Measurements from ENCODE around the gene TMEM120A.

The TMEM120A gene

DNA sequence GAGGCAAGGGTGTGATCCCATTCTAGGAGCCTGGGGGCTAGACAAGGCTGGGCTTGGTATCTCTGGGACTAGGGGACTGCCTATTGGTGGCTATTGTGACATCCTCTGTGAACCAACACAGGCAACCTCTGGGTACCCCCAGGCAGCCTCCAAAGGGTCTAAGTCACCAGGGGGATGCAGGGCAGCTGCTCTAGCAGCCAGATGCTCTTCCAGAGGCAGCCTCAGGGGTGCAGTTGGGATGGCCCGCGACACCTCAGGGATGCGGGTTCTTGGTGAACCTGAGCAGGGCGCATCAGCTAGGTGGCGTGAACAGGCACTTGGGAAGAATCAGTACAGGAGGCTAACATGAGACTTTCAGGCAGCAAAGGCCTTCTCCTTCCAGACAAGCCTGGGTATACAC lies 1.6 kb upstream of the TMEM120A start:
- DNase-seq (ENCODE audit: low read depth in 2 of 2) = no peak

- no peak for DNase-seq (ENCODE audit: low read depth in 2 of 2)
These were observed 667 bp upstream of the TMEM120A start for GRCh38 chr7:75995052-75995471.

- DNase-seq (ENCODE audit: low read depth in 2 of 2) = no peak
These were observed 557 bp downstream of the TMEM120A start for GRCh38 chr7:75993689-75994387.

DNA sequence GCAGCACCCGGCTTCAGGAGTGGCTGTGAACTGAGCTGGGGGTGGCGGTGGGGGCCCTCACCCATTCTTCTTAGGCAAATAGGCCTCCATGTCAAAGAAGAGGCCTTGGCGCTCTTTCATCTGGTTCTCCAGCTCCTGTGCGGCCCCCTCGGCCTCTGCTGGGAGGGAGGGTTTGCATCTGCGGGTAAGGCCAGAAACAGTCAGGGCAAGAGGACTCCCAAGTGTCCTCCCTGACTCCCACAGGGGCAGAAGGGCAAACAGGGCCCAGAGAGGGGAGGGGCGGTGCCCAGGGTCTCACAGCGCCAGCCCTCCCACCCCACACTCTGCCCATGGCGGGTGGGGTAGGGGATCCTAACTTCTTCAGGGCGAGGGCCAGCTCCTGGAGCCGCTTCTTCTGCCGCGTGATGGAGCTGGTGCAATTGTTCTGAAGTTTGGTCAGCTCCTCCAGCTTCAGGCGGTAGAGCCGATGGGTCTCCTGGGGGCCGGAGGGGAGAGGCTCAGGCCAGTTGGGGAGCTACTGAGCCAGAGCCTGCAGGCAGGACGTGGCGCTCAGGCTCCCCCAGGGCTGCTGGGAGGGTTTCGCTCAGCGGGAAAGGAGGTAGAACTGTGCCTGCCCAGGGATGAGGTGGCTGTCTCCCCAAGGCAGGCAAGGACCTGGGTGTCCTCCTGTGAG lies 2.2 kb downstream of the TMEM120A start:
- DNase-seq (ENCODE audit: low read depth in 2 of 2) = no peak

- no peak for DNase-seq (ENCODE audit: low read depth in 2 of 2)
These were observed 2.8 kb downstream of the TMEM120A start for GRCh38 chr7:75991531-75992082.

DNA sequence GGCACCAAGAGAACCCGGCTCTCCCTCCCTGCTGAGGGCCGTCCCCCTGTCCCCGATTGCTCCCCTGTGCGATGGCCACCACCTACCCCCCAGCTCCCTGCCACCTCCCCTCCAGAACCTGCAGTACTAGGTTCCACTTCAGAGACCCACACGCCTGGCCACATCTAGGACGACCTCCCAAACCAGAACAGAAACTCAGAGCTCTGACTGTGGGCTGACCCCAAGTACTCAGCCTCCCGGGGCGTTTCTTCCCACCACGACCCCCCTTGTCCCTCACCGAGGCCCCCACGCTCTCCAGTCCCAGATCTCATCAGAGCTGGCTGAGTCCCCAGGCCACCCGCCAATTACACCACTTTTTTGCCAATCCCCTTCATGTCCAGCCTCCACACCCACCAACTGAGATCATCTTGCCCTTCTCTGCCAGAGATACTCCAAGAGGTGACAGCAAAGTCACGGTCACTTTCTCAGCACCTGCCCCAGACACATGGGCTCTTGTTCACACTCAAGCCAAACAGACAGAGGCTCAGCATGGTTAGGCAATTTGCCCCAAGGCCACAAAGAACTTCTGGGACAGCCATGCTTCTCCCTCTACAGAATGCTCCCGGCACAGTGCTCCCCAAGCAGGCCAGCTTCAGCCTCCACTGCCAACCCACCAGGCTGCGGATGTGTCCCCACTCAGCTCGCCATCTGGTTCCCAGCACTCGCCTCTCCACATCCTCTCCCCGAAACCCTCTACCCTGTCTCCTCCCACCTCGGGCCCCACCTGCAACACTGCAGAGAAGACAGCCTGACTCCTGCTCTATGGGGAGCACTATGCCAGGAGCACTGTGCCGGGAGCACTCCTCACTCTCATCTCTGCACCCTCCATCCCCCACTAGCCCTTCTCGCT lies 4.7 kb downstream of the TMEM120A start:
- DNase-seq (ENCODE audit: low read depth in 2 of 2) = no peak

GRCh38 chr7:75988568-75989499 lies 5.6 kb downstream of the TMEM120A start:
- DNase-seq (ENCODE audit: low read depth in 2 of 2) = no peak

DNA sequence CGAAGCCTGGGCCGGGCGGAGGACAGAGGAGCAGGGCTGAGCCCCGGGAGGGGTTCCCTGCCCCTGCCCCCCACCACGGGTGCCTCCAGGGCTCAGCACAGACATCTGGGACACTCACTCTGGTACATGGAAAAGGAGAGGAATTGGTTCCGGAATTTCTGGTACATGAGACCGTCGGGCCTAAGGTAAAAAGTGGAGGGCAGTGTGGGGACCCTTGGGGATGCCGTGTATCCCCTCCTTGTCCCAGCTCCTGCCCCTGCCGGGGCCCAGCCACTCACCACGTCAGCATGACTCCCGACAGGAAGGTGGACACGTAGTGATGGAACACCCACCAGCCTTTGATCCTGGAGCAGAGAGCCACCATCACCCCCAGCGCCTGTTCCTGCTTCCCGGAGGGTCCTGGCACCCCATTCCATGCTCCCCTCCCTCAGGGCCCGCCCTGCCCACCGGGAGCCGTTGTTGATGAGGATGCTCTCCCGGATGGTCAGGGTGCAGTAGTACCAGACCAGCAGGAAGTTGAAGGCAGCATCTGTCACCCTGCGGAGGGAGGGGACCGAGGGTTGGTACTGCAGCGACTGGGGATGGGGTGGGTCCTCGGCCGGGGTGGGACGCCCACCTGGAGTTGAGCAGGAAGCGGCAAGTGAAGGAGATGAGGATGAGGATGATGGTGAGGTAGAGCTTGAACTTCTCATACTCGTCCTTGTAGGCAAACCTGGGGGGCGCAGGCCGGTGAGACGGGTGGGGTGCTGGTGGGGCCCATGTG lies 6.4 kb downstream of the TMEM120A start:
- no peak for DNase-seq (ENCODE audit: low read depth in 2 of 2)

GRCh38 chr7:75987026-75987804 lies 7.2 kb downstream of the TMEM120A start:
- no peak for DNase-seq (ENCODE audit: low read depth in 2 of 2)

- DNase-seq (ENCODE audit: low read depth in 2 of 2) = no peak
These were observed 8.1 kb downstream of the TMEM120A start for GRCh38 chr7:75986147-75986781.

GRCh38 chr7:75985518-75986146 lies 8.8 kb downstream of the TMEM120A start:
- DNase-seq (ENCODE audit: low read depth in 2 of 2) = no peak

DNA sequence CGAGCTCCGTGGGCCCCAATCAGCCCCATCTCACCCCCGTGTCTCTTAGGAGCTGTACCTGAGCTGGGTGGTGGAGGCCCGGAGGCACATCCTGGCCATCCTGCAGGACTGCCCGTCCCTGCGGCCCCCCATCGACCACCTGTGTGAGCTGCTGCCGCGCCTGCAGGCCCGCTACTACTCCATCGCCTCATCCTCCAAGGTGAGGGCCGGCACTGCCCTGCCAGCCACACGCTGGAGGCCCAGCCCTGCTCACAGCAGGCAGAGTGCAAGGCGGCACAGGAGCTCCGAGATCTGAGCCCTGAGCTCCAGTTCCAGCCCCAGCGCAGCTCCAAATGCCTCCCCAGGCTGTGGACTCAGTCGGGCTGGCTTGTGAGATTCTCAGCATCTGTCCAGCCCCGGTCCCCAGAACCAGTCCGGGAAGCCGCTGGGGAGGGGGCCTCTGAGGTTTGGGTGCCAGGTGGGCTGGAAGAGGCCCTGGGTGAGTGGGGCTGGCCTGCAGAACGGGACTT lies 9.3 kb downstream of the TMEM120A start:
- no peak for DNase-seq (ENCODE audit: low read depth in 2 of 2)

DNA sequence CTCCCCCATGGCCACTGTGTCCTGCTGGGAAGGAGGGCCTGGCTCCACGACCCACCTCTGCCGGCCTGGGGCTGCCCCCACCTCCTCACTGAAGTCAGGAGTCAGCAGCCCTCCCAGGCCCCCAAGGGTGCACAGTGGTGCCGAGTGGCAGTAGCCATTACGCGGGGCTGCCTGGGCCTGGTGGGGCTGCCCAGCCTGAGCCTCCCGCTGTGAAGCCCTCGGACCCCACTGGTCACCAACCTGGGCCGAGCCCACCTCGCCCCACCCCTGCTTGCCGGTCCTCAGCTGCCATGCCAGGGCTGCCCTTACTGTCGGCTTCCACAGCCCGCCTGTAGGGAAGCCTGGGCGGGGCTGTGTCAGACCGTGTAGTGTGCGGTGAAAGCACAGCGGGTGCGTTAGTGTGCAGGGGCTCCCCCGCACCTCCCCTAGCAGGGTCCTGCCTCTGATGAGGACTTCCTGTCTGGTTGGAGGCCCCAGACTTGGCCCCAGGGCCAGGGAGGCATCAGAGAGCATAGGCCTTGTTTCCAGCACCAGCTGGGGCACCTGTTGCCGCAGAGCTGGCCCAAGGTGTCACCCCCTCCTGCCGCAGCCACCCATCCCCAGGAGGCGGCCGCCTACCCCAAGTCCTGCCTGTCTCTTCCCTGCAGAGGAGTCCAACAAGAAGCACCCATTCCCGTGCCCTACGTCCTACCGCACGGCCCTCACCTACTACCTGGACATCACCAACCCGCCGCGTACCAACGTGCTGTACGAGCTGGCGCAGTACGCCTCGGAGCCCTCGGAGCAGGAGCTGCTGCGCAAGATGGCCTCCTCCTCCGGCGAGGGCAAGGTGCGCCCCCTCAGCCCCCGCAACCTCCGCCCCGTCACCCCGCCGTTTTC lies 10.0 kb downstream of the TMEM120A start:
- DNase-seq (ENCODE audit: low read depth in 2 of 2) = no peak

DNA sequence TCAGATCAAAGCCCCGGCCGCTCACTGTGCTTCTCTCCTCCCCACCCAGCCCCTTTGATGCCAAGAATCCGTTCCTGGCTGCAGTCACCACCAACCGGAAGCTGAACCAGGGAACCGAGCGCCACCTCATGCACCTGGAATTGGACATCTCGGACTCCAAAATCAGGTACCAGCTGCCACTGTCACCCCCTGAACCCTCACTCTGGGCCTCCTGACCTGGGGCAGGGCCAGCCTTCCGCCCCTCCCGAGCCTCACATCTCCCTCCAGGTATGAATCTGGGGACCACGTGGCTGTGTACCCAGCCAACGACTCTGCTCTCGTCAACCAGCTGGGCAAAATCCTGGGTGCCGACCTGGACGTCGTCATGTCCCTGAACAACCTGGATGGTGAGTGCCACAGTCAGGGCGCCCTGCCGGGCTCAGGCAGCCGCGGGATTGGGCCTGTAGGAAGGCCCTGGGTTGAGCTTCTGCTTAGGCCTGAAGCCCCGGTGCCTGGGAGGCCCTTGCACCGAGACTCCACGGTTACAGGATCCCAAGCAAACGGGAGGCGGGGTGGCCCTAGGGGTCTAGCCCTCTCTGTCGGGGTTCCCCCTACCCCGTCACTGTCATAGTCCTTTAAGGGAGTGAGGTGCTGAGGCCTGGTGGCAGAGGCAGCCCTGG lies 10.8 kb downstream of the TMEM120A start:
- no peak for DNase-seq (ENCODE audit: low read depth in 2 of 2)

DNA sequence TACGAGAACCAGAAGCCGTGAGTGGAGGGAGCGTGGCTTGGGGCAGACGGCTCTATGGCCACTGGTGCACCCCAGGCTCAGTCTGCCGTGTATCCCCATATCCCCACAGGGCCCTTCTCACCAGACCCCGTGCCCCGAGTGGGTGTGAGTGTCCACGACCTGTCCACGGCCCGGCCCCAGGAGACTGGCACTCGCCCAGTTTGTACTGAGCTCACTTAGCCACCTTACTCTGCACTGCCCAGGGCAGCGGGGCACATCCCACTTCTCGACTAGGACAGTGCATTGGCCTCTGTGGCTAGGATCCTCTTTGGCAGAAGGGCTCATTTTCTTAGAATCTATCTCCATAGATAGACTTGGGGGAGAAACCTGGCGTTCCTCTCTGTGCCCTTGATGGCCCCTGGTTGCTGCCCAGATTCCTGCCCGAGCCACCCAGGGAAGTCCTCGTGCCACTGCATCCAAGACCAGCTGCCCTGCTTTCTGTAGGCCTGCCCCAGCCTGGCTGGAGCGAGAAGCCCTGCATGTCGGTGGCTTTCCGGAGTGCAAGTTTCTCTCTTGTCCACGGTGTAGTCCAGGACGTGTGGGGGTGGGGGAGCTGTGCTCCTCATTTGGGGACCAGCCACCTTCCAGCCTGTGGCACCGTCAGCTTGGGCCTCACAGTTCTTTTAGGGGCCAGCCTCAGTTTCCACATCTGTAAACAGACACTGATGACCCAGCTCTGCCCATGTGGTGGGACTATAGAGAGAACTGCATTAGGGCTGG lies 11.9 kb downstream of the TMEM120A start:
- DNase-seq (ENCODE audit: low read depth in 2 of 2) = no peak

Data from stimulated activated CD8-positive, alpha-beta memory T cell treated with anti-CD3 and anti-CD28 coated beads, Interleukin-15, amount 100 ng/mL, for 48 hours (primary cell).